Smooth muscle cell (in vitro differentiated cells): ENCODE results near the gene PRDX6. TPM values are rescaled to one million over a fixed set of nuclear protein-coding genes. Genes with fewer than 3 reads are reported as not detected.

ENCODE experiments used
- DNase-seq: peaks from one replicate; lab custom pipeline; 2025; ENCODE audit not compliant: unreplicated experiment; lab: John Stamatoyannopoulos, UW
- H2AFZ ChIP-seq: fragments of 200-600 bp; sonication (generic); 2 replicates; pipeline ENCODE4 v1.6.0; 2016; ENCODE audit warnings: antibody characterized with exemption, low read depth, mild to moderate bottlenecking
- H3F3A ChIP-seq: fragments of 200-600 bp; sonication (generic); 2 replicates; pipeline ENCODE4 v1.6.0; 2017; ENCODE audit warnings: antibody characterized with exemption, low read depth
- H3K27ac ChIP-seq: fragments of 200-600 bp; sonication (generic); 2 replicates; pipeline ENCODE4 v1.5.1; 2016; ENCODE audit warnings: low read depth, mild to moderate bottlenecking
- H3K27me3 ChIP-seq: fragments of 200-600 bp; sonication (generic); 2 replicates; pipeline ENCODE4 v1.6.1; 2016; ENCODE audit warnings: low read depth, mild to moderate bottlenecking
- H3K36me3 ChIP-seq: fragments of 200-600 bp; sonication (generic); 2 replicates; pipeline ENCODE4 v1.5.1; 2016; ENCODE audit warnings: low read depth
- H3K4me1 ChIP-seq: fragments of 200-600 bp; sonication (generic); 2 replicates; pipeline ENCODE4 v1.5.1; 2016; ENCODE audit warnings: low read depth
- H3K4me2 ChIP-seq: fragments of 200-600 bp; sonication (generic); 2 replicates; pipeline ENCODE4 v1.6.0; 2016; ENCODE audit warnings: mild to moderate bottlenecking
- H3K4me3 ChIP-seq: fragments of 200-600 bp; sonication (generic); 2 replicates; pipeline ENCODE4 v1.5.1; 2016; ENCODE audit warnings: mild to moderate bottlenecking
- H3K79me2 ChIP-seq: fragments of 200-600 bp; sonication (generic); 2 replicates; pipeline ENCODE4 v1.6.0; 2016; ENCODE audit warnings: low read depth, mild to moderate bottlenecking
- H3K9ac ChIP-seq: fragments of 200-600 bp; sonication (generic); 2 replicates; pipeline ENCODE4 v1.6.0; 2016; ENCODE audit warnings: low read depth
- H3K9me3 ChIP-seq: fragments of 200-600 bp; sonication (generic); replicated peaks from 2 replicates; pipeline ENCODE4 v1.5.1; 2016; ENCODE audit warnings: low read depth
- H4K20me1 ChIP-seq: fragments of 200-600 bp; sonication (generic); 2 replicates; pipeline ENCODE4 v1.6.0; 2016; ENCODE audit warnings: low read depth
- WGBS: methylation state at CpG from one replicate; pipeline ENCODE4 v1.1.7; 2016; ENCODE audit warnings: low lambda C conversion rate; 5-methylcytosine and 5-hydroxymethylcytosine counted together
- polyA plus RNA-seq: library from polyadenylated mRNA; unstranded; fragments of >200 nt; fragmentation: Nextera tagmentation; extraction: Ambion mirVana; gene quantifications from 2 replicates; pipeline ENCODE4 v1.2.1, GENCODE V29; 2016
- total RNA-seq: library from RNA; depleted of rRNA; stranded (reverse); fragments of >200 nt; gene quantifications from 2 replicates; pipeline ENCODE4 v1.2.3, GENCODE V29; 2014
- TF ChIP-seq, protein P1 (sequence below): fragments of 200-600 bp; sonication (generic); IDR thresholded peaks from 2 replicates; pipeline ENCODE4 v1.5.1; 2017; ENCODE audit warnings: borderline replicate concordance, mild to moderate bottlenecking, antibody characterized with exemption; ENCODE audit not compliant: insufficient read depth, poor library complexity, severe bottlenecking

PRDX6 gene
- total and polyA plus RNA-seq, 2 experiments from 2014 or later = 484 to 689 TPM

DNA sequence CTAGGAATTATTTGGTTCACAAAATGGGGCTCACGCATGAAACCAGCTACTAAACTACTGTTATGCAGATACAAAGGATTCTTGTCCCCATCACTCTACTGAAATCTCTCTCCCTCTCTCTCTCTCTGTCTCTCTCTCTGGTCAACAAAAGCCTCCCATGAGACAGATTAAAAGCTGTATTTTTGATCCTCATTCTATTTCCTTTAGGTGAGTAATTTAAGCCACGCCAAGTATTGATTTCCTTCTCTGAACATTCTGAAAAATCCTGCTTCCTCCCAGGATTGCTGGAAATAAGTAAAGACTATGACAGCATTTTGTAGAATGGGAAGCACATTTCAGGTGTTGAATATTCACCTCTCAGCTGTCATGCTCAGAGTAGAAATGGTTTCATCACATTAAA lies 43.7 kb downstream of the PRDX6 start:
- TF ChIP-seq, protein P1, sequence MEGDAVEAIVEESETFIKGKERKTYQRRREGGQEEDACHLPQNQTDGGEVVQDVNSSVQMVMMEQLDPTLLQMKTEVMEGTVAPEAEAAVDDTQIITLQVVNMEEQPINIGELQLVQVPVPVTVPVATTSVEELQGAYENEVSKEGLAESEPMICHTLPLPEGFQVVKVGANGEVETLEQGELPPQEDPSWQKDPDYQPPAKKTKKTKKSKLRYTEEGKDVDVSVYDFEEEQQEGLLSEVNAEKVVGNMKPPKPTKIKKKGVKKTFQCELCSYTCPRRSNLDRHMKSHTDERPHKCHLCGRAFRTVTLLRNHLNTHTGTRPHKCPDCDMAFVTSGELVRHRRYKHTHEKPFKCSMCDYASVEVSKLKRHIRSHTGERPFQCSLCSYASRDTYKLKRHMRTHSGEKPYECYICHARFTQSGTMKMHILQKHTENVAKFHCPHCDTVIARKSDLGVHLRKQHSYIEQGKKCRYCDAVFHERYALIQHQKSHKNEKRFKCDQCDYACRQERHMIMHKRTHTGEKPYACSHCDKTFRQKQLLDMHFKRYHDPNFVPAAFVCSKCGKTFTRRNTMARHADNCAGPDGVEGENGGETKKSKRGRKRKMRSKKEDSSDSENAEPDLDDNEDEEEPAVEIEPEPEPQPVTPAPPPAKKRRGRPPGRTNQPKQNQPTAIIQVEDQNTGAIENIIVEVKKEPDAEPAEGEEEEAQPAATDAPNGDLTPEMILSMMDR = no peak
- 95% methylated on average over 2 of the region's 2 CpGs for WGBS
- Histone ChIP-seq H3K27ac (no peak overlapping the region), H3K4me1 (peaks cover 17% of the 10 kb centered on the region), H3K27me3 (no peaks in the 10 kb centered on the region), H4K20me1 (no peaks in the 10 kb centered on the region), H3K4me2 (no peak overlapping the region), H3K79me2 (no peaks in the 10 kb centered on the region), H3K9me3 (no peaks in the 10 kb centered on the region), H3K4me3 (no peak overlapping the region), H3F3A (no peaks in the 10 kb centered on the region), H3K36me3 (no peaks in the 10 kb centered on the region), H2AFZ (no peak overlapping the region), H3K9ac (no peak overlapping the region)
- DNase-seq = no peak

DNA sequence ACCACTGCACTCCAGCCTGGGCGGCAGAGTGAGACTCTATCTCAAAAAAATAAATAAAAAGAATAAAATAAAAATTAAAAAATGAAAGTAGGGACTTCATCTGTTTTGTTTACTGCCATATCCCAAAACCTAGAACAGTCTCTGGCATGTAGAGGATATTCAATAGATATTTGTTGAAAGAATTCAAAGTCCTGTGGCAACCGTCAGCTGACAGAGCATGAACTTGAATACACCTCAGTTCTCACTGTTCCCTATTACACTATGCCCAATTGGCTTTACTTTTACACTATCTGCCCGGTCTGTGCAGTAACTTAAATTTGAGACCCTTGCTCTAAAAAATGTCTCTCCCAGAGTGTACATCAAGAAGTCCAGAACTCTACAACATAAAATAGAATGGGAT lies 46.2 kb downstream of the PRDX6 start:
- TF ChIP-seq, protein P1 = no peak
- peaks cover 15% of the 10 kb centered on the region for H3K4me1 ChIP-seq
- 94% methylated on average over 3 of the region's 3 CpGs for WGBS
- no peaks in the 10 kb centered on the region for H4K20me1 ChIP-seq
- no peaks in the 10 kb centered on the region for H3K36me3 ChIP-seq
- no peaks in the 10 kb centered on the region for H3K79me2 ChIP-seq
- H3K9ac ChIP-seq = no peak overlapping the region
- H3K27ac ChIP-seq = no peak overlapping the region
- DNase-seq = no peak
- no peak overlapping the region for H3K4me2 ChIP-seq
- no peaks in the 10 kb centered on the region for H3K9me3 ChIP-seq
- no peak overlapping the region for H2AFZ ChIP-seq
- H3F3A ChIP-seq = no peaks in the 10 kb centered on the region
- no peak overlapping the region for H3K4me3 ChIP-seq
- no peaks in the 10 kb centered on the region for H3K27me3 ChIP-seq

DNA sequence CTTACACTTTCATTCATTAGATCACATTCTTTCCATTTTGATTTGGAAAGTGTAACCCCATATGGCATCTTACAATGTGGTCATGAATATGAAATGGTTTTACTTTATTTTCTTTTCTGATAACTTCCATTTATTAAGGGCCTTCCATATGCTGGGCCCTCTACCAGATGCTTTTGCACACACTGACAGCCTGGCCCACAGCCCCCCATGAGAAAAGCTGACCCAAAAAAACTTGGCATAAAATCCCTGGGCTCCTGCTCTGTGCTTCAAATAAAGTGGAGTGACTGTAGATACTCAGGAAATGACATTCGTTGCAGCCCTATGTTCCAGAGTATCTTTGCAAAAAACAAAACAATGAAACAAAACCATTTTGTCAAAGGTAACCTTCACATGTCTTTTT lies 48.8 kb downstream of the PRDX6 start:
- Histone ChIP-seq H3K9ac (no peak overlapping the region), H3K79me2 (no peaks in the 10 kb centered on the region), H3K9me3 (no peaks in the 10 kb centered on the region), H3K27me3 (no peaks in the 10 kb centered on the region), H3K27ac (no peak overlapping the region), H3K4me3 (no peak overlapping the region), H3F3A (no peaks in the 10 kb centered on the region), H3K4me1 (peaks cover 15% of the 10 kb centered on the region), H3K36me3 (no peaks in the 10 kb centered on the region), H3K4me2 (no peak overlapping the region), H2AFZ (no peak overlapping the region), H4K20me1 (no peaks in the 10 kb centered on the region)
- DNase-seq = no peak
- TF ChIP-seq, protein P1 = no peak
- WGBS = 80% methylated on average over 1 of the region's 1 CpG

DNA sequence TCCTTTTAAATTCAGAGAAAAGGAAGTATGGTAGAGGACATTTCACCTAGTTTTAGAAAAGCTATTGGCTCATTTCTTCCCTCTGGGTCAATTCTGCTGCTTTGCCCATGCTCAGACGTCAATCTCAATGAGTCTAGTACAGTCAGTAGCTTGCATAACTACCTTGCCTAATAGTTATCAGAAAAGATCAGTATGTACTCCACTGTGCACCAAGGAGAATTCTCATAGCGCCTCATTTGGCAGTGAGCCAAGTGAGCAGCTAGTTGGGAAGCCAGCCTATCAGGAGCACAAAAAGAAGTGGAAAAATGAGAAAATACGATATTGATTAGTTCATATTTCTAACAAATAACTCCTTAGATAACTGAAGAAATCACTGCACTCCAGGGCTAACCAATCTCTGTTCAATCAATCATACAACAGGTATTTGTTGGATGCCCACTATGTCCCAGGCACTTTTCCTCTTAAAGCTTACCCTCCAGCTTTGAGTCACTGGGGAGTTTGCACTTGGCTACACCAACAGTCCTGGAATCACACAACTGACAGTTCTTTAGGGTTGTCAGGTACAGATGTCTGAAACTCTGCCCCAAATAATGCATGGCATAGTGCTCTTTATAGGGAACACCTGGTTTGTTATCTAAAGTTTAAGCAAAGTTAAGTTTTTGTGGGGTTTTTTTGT lies 50.2 kb downstream of the PRDX6 start:
- H4K20me1 ChIP-seq = no peaks in the 10 kb centered on the region
- no peak overlapping the region for H3K4me3 ChIP-seq
- no peak overlapping the region for H2AFZ ChIP-seq
- H3K36me3 ChIP-seq = no peaks in the 10 kb centered on the region
- H3K9ac ChIP-seq = no peak overlapping the region
- H3K9me3 ChIP-seq = no peaks in the 10 kb centered on the region
- no peaks in the 10 kb centered on the region for H3K27me3 ChIP-seq
- H3K4me2 ChIP-seq = no peak overlapping the region
- DNase-seq = no peak
- no peaks in the 10 kb centered on the region for H3K79me2 ChIP-seq
- TF ChIP-seq, protein P1 = no peak
- 67% methylated on average over 3 of the region's 3 CpGs for WGBS
- H3F3A ChIP-seq = no peaks in the 10 kb centered on the region
- H3K4me1 ChIP-seq = peaks cover 26% of the 10 kb centered on the region
- no peak overlapping the region for H3K27ac ChIP-seq
